Lower leg skin (tissue), 3 donors: ENCODE measurements around the gene FBXO8.

Experiments
- CTCF ChIP-seq, 3 donors: fragments of 450-650 bp; IDR thresholded peaks; one replicate each; pipeline ENCODE4 v1.5.1; 2016; ENCODE audit warnings: antibody characterized with exemption in 3 of 3, mild to moderate bottlenecking in 3 of 3, moderate library complexity in 2 of 3
- POLR2A ChIP-seq, 2 donors: fragments of 450-650 bp; IDR thresholded peaks; one replicate each; pipeline ENCODE4 v1.6.1; 2016 to 2017; ENCODE audit warnings: antibody characterized with exemption in 2 of 2, mild to moderate bottlenecking in 1 of 2, moderate library complexity in 1 of 2

GRCh38 chr4:174275101-174275500 is 8.4 kb downstream of the FBXO8 start:
- TF ChIP-seq POLR2A (IDR thresholded peaks at IDR 0.05), result no peak
- no peak for TF ChIP-seq CTCF (IDR thresholded peaks at IDR 0.05)
